Measurements from ENCODE around the gene KYNU. TPM values are rescaled to one million over a fixed set of nuclear protein-coding genes. Genes with fewer than 3 reads are reported as not detected.

The KYNU gene
- total RNA-seq, 1 experiment from 2014 or later: 165 TPM

GRCh38 chr2:142975239-142975638, 97.8 kb downstream of the KYNU start:
- DNase-seq (ENCODE audit: low read depth, low spot score): no peak
- in situ Hi-C loops (cut with HindIII; ENCODE audit: low pct_unique_long_range_greater_than_20kb, low sequenced_read_pairs): no loop called here

- peak; percentile 55 for DNase-seq (ENCODE audit: low read depth, low spot score)
- in situ Hi-C loops (cut with HindIII; ENCODE audit: low pct_unique_long_range_greater_than_20kb, low sequenced_read_pairs): no loop called here
Observed at GRCh38 chr2:142980246-142981068, 103.0 kb downstream of the KYNU start.

DNA sequence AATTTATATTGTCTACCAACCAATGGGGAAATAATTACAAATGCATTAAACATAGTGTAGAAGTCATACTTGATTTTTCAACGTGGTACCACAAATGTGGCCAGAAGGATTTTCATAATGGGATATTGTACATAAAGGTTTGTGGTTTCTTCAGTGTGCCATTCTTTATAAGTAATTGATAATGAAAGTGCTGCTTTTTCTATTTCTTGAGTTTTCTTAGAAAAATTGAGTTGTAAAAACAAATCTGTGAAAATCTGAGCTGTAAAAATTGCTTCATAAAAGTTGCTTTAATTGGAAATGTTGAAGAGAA, 103.6 kb downstream of the KYNU start:
- DNase-seq (ENCODE audit: low read depth, low spot score): no peak
- in situ Hi-C loops (cut with HindIII; ENCODE audit: low pct_unique_long_range_greater_than_20kb, low sequenced_read_pairs): no loop called here

GRCh38 chr2:142981756-142982155, 104.3 kb downstream of the KYNU start:
- DNase-seq (ENCODE audit: low read depth, low spot score): no peak
- in situ Hi-C loops (cut with HindIII; ENCODE audit: low pct_unique_long_range_greater_than_20kb, low sequenced_read_pairs): no loop called here

DNA sequence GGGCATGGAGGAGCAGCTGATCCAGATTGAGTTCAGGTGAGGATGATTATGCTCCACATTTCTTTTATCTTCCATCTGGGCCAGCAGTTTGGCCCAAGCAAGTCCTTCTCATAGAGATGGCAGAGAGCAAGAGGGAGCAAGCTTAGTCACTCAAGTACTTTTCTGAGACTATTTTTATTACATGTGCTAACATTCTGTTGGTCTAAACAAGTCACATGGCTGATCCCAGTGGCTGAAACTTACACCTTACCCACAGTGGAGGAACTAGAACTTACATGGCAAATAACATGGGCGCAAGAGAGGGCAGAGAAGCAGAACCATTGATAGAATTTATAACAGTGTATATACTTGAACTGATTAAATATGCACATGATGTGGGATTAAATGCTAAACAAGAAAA, 105.7 kb downstream of the KYNU start:
- in situ Hi-C loops (cut with HindIII; ENCODE audit: low pct_unique_long_range_greater_than_20kb, low sequenced_read_pairs): no loop called here

GRCh38 chr2:142984657-142985056, 107.2 kb downstream of the KYNU start:
- in situ Hi-C loops (cut with HindIII; ENCODE audit: low pct_unique_long_range_greater_than_20kb, low sequenced_read_pairs): no loop called here
- no peak for DNase-seq (ENCODE audit: low read depth, low spot score)

More for the DNA sequence above, 105.7 kb downstream of the KYNU start:
- no peak for DNase-seq (ENCODE audit: low read depth, low spot score)

DNA sequence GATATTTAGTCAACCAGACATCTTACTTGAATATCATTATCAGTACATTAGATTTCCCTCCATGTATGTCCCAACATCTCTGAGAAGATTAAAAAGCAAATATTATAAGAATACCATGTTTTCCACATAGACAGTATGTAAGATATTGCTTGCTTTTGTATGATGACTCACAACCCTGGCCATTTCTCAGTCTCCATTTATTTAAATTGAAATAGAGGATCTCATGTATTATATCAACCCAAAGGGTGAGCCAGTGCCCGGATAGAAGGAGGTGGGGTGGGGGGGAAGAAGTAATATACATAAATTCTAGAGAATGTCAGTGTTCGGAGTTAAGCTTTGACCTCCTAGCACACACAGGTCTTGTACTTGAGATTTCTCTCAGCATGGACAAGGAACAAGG, 109.6 kb downstream of the KYNU start:
- in situ Hi-C loops (cut with HindIII; ENCODE audit: low pct_unique_long_range_greater_than_20kb, low sequenced_read_pairs): no loop called here
- DNase-seq (ENCODE audit: low read depth, low spot score): no peak

DNA sequence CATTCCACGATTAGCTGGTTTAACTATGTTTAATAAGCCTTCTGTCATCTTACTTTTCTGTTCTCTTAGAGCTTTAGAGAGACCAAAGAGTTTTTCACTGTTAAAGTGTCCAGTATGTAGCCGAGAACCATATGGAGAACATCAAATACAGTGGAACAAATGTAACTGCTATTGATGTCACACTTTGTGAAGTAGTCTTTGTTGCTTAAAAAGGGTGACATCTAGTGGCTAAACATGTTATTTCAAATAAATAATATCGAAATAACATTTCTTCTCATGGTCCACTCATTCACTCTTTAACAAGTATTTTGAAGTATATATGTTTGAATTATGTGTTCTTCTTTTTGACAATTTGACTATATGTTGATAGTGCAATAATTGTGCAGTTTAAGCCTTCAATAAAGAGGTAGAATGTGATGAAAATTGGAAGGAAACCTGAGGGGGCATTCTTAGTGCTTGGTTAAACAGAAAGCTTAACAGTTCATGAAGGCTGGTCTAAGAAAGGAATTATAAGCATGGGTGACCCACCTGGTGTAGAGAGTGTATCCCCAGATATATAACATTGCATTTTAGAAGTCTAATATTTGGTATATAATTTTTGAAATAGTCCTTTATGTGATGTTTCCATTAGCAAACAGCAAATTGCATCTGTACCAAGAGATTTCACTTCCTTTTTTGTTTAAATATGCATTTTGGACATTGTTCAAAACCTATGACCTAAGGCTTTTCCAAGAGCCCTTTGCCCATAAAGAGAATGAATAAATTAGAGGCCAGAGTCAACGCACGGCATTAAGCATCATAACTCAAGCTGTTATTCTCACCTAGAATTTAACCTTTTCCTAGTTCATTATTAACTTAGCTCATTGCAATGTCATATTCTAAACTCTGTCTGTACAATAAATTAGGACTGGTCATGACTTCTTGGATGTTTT, 112.1 kb downstream of the KYNU start:
- DNase-seq (ENCODE audit: low read depth, low spot score): peak; percentile 57
- in situ Hi-C loops (cut with HindIII; ENCODE audit: low pct_unique_long_range_greater_than_20kb, low sequenced_read_pairs): no loop called here

GRCh38 chr2:142991295-142991694, 113.8 kb downstream of the KYNU start:
- DNase-seq (ENCODE audit: low read depth, low spot score): no peak
- in situ Hi-C loops (cut with HindIII; ENCODE audit: low pct_unique_long_range_greater_than_20kb, low sequenced_read_pairs): no loop called here

- in situ Hi-C loops (cut with HindIII; ENCODE audit: low pct_unique_long_range_greater_than_20kb, low sequenced_read_pairs): no loop called here
- DNase-seq (ENCODE audit: low read depth, low spot score): no peak
Observed at GRCh38 chr2:142992840-142993239, 115.4 kb downstream of the KYNU start.

GRCh38 chr2:142993771-142994170, 116.3 kb downstream of the KYNU start:
- in situ Hi-C loops (cut with HindIII; ENCODE audit: low pct_unique_long_range_greater_than_20kb, low sequenced_read_pairs): no loop called here
- no peak for DNase-seq (ENCODE audit: low read depth, low spot score)

GRCh38 chr2:142994665-142995064, 117.2 kb downstream of the KYNU start:
- in situ Hi-C loops (cut with HindIII; ENCODE audit: low pct_unique_long_range_greater_than_20kb, low sequenced_read_pairs): no loop called here
- DNase-seq (ENCODE audit: low read depth, low spot score): no peak

GRCh38 chr2:142997231-142997630, 119.8 kb downstream of the KYNU start:
- in situ Hi-C loops (cut with HindIII; ENCODE audit: low pct_unique_long_range_greater_than_20kb, low sequenced_read_pairs): no loop called here
- DNase-seq (ENCODE audit: low read depth, low spot score): no peak

DNA sequence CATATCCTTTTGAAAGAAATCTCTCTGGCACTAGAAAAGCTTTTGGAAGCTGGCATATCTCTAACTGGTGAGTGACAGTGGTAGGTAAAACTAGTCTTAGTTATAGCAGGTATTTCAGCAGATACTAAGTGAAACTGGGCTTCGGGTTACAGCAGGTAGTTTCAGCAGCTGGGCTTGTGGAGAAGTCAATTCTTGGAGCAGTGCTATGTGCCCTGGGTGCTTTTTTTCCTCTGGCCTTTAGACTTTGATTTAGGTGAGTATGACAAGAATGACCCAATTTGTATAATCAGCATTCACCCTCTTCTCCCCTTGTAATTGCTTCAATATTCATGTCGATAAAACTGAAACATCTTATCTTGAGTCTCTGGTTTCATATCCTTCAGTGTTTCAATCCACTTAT, 123.1 kb downstream of the KYNU start:
- DNase-seq (ENCODE audit: low read depth, low spot score): no peak
- in situ Hi-C loops (cut with HindIII; ENCODE audit: low pct_unique_long_range_greater_than_20kb, low sequenced_read_pairs): no loop called here

GRCh38 chr2:143001501-143001900, 124.0 kb downstream of the KYNU start:
- no peak for DNase-seq (ENCODE audit: low read depth, low spot score)
- in situ Hi-C loops (cut with HindIII; ENCODE audit: low pct_unique_long_range_greater_than_20kb, low sequenced_read_pairs): no loop called here

DNA sequence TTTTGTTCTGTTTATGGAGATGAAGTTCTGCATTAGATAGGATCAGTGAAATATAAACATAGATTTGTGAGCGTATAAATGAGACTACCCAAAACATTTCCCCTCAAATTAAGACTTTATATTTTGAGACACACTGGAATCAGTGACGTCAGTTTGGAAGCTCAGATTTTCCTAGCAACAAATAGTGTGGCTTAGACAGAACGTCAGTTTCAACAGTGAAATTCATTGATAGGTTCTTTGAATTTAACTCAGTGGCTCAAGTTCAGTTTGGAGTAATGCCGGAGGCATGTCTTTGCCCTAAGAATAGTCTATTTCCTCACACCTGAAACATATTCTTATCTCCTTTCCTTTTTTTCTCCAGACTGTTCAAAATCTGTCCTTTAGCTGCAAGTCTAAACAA, 138.2 kb downstream of the KYNU start:
- in situ Hi-C loops (cut with HindIII; ENCODE audit: low pct_unique_long_range_greater_than_20kb, low sequenced_read_pairs): no loop called here
- DNase-seq (ENCODE audit: low read depth, low spot score): peak; percentile 49

DNA sequence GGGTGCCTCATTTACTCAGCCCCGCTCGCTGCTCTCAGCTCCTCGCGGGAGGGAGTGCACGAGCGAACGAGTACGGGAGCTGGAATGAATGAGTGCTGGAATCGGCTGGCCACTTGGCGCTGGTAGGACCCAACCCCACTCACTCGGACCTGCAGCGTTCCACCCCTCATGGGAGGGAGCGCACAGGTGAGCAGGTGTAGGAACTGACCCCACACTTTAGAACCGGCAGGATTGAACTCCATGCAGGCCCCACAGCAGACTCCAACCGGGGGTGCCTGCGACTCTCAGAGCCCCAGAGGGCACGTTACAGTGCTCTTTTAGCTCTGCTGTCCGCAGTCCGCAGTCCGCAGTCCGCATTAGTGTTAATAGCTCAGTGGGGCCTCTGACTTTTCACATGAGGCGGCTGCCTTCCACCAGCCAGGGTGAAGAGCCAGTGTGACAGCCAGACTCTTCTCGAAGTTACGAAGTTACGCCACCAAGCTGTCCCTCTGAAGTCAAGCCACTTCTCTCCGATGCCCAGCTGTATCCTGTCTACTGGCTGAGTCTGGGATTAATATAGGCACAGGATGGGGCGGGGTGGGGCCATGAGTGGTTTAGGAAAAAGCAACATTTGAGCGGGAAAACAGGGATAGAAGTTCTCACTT, 149.1 kb downstream of the KYNU start:
- DNase-seq (ENCODE audit: low read depth, low spot score): no peak
- in situ Hi-C loops (cut with HindIII; ENCODE audit: low pct_unique_long_range_greater_than_20kb, low sequenced_read_pairs): no loop called here

- no peak for DNase-seq (ENCODE audit: low read depth, low spot score)
- in situ Hi-C loops (cut with HindIII; ENCODE audit: low pct_unique_long_range_greater_than_20kb, low sequenced_read_pairs): no loop called here
Observed at GRCh38 chr2:143029141-143029540, 151.7 kb downstream of the KYNU start.

Data from SK-MEL-5 (cell line).